Liver (tissue), 3 donors: ENCODE measurements around the gene NKD1.

Source experiments
- EGR1 ChIP-seq, 2 donors: IDR thresholded peaks; 2 replicates each; pipeline ENCODE4 v1.6.1; 2016 to 2018; ENCODE audit warnings: antibody characterized with exemption in 2 of 2, low read depth in 2 of 2
- RAD21 ChIP-seq, 2 donors: IDR thresholded peaks; 2 replicates each; pipeline ENCODE4 v1.6.1; 2016; ENCODE audit warnings: antibody characterized with exemption in 2 of 2, mild to moderate bottlenecking in 2 of 2
- TAF1 ChIP-seq: conservative IDR thresholded peaks from 2 replicates; pipeline ENCODE4 v1.6.1; 2016; ENCODE audit warnings: antibody characterized with exemption, mild to moderate bottlenecking
- TF ChIP-seq, protein P1 (sequence below): fragments of 150-350 bp; IDR thresholded peaks from 2 replicates; pipeline ENCODE4 v1.5.1; 2017; ENCODE audit warnings: improper control_type of control experiment, low read depth, low read length; ENCODE audit not compliant: missing input control
- TF ChIP-seq, protein P2 (sequence below): IDR thresholded peaks from 2 replicates; pipeline ENCODE4 v1.6.1; 2016; ENCODE audit warnings: antibody characterized with exemption
- donor health status: healthy.
- donor health status: healthy.

DNA sequence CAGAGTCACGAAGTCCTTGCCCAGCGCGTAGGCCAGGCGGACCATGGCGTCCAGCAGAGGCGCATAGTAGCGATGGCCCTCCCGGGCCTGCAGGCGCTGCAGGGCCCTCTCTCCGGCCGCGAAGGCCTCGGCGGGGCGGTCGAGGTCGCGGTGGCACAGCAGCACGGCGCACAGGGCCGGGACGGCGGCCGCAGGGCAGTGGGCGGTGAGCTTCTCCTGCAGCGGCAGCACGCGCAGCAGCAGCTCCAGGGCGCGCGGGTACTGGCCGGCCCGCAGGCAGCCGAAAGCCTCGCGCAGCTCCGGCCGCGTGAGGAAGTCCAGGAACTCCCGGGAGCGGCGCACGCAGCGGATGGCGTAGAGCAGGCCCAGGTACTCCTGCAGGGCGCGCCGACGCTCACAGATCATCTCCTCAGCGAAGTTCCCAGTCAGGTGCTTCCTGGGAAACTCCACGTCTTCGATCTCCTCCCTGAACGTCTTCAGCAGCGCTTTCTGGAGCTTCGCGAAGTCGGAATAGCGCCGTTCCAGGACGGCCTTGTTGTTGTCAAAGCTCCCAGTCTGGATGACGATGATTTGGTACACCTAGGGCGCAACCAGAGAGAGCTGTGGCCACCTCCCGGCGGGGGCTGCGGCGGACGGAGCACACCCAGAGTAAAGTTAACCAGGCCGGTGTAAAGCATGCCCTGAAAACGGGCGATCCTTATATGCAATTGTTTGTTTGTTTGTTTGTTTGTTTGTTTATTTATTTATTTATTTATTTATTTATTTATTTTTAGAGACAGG is 125.5 kb downstream of the NKD1 start:
- TF ChIP-seq EGR1 (IDR thresholded peaks at IDR 0.05; ENCODE audit: low read depth in 2 of 2) (no peak), RAD21 (IDR thresholded peaks at IDR 0.05) (no peak), TAF1 (no peak)
- TF ChIP-seq, protein P1, sequence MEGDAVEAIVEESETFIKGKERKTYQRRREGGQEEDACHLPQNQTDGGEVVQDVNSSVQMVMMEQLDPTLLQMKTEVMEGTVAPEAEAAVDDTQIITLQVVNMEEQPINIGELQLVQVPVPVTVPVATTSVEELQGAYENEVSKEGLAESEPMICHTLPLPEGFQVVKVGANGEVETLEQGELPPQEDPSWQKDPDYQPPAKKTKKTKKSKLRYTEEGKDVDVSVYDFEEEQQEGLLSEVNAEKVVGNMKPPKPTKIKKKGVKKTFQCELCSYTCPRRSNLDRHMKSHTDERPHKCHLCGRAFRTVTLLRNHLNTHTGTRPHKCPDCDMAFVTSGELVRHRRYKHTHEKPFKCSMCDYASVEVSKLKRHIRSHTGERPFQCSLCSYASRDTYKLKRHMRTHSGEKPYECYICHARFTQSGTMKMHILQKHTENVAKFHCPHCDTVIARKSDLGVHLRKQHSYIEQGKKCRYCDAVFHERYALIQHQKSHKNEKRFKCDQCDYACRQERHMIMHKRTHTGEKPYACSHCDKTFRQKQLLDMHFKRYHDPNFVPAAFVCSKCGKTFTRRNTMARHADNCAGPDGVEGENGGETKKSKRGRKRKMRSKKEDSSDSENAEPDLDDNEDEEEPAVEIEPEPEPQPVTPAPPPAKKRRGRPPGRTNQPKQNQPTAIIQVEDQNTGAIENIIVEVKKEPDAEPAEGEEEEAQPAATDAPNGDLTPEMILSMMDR: no peak
- TF ChIP-seq, protein P2, sequence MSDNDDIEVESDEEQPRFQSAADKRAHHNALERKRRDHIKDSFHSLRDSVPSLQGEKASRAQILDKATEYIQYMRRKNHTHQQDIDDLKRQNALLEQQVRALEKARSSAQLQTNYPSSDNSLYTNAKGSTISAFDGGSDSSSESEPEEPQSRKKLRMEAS: no peak
